Astrocyte (in vitro differentiated cells and primary cell): ENCODE data around the gene SNRNP70.
"Not testable (repeated sequence)": the region's sequence is repeated elsewhere in the genome, so short reads cannot be mapped to it uniquely, and the experiment has no call there.

ENCODE experiments used
- EZH2 ChIP-seq: IDR thresholded peaks from 2 replicates; pipeline ENCODE4 v1.6.1; 2012; ENCODE audit warnings: mild to moderate bottlenecking, low read length, inconsistent platforms; ENCODE audit not compliant: insufficient read depth
- TF ChIP-seq, protein P1 (sequence below): IDR thresholded peaks from 2 replicates; pipeline ENCODE4 v1.5.1; 2011; ENCODE audit warnings: low read depth, mild to moderate bottlenecking, inconsistent platforms, low read length, moderate library complexity; ENCODE audit not compliant: insufficient read depth

DNA sequence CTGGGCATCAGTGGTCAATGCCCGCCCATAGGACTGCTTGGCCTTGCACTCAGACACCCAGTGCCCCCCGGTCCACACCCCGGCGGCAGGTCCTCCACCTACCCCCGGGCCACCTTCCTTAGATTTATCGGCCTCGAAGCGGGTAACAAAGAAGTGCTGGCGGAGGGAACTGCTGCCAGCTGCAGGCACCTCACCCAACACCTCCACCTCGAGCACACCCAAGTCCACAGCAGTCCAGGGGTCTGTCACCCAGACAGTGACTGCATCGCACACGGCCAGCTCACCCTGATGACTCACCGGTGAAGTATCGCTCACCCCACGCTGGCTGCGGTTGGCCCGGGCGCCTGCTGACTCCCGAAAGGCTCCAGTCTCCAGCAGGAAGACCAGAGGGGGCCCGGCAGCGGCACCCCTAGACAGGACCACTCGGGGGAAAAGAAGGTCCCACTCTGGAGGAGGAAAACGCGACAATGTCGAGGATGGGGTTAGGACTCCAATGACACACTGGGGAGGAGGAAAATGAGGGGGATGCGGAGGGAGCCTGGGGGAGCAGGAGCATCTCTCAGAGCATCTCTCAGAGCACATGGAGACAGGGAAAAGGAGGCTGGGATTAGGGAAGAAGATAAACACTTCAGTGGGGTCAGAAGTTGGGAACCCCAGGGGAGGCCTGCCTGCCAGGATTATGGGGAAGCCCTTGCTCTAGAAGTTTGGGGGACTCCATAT lies 46.5 kb upstream of the SNRNP70 start:
- TF ChIP-seq, protein P1, sequence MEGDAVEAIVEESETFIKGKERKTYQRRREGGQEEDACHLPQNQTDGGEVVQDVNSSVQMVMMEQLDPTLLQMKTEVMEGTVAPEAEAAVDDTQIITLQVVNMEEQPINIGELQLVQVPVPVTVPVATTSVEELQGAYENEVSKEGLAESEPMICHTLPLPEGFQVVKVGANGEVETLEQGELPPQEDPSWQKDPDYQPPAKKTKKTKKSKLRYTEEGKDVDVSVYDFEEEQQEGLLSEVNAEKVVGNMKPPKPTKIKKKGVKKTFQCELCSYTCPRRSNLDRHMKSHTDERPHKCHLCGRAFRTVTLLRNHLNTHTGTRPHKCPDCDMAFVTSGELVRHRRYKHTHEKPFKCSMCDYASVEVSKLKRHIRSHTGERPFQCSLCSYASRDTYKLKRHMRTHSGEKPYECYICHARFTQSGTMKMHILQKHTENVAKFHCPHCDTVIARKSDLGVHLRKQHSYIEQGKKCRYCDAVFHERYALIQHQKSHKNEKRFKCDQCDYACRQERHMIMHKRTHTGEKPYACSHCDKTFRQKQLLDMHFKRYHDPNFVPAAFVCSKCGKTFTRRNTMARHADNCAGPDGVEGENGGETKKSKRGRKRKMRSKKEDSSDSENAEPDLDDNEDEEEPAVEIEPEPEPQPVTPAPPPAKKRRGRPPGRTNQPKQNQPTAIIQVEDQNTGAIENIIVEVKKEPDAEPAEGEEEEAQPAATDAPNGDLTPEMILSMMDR = not testable (repeated sequence)
- not testable (repeated sequence) for TF ChIP-seq EZH2
